GM12864 (cell line): ENCODE measurements around the gene ATG5.
A peak's percentile ranks its signal among the peaks of the same experiment; 100 is the strongest.

Experiments used
- DNase-seq: peaks from one replicate; pipeline ENCODE4 v3.0.0-alpha.2; 2011; ENCODE audit warnings: low read depth
- H3K4me3 ChIP-seq: 2 replicates; pipeline ENCODE4 v1.5.1; 2011; ENCODE audit warnings: mild to moderate bottlenecking, low read depth, low read length, control low read depth
- CTCF ChIP-seq: IDR thresholded peaks from 2 replicates; pipeline ENCODE4 v1.5.1; 2011; ENCODE audit warnings: low read depth, mild to moderate bottlenecking, moderate library complexity, low read length, control low read depth, inconsistent platforms; ENCODE audit errors: missing control alignments

Gene ATG5

GRCh38 chr6:106141441-106142237 is 183.9 kb downstream of the ATG5 start:
- H3K4me3 ChIP-seq: no peak overlapping the region
- DNase-seq: peak; percentile 96
- TF ChIP-seq CTCF: no peak

- no peak overlapping the region for H3K4me3 ChIP-seq
- TF ChIP-seq CTCF: no peak
- DNase-seq: no peak
Observed at GRCh38 chr6:106138151-106138550, 187.4 kb downstream of the ATG5 start.

- DNase-seq: no peak
Observed at GRCh38 chr6:106136845-106137244, 188.7 kb downstream of the ATG5 start.

GRCh38 chr6:106135911-106136571 is 189.5 kb downstream of the ATG5 start:
- no peak overlapping the region for H3K4me3 ChIP-seq
- TF ChIP-seq CTCF: no peak

More at GRCh38 chr6:106136845-106137244, 188.7 kb downstream of the ATG5 start:
- TF ChIP-seq CTCF: no peak
- H3K4me3 ChIP-seq: no peak overlapping the region

GRCh38 chr6:106134906-106135634 is 190.5 kb downstream of the ATG5 start:
- no peak for DNase-seq
- no peak for TF ChIP-seq CTCF
- H3K4me3 ChIP-seq: no peak overlapping the region

More at GRCh38 chr6:106135911-106136571, 189.5 kb downstream of the ATG5 start:
- no peak for DNase-seq
